LNCAP (cell line): ENCODE data around the gene CLHC1.

ENCODE experiments used
- CTCF ChIP-seq: fragments of 450-650 bp; IDR thresholded peaks from 2 replicates; pipeline ENCODE4 v1.5.1; 2017; ENCODE audit warnings: mild to moderate bottlenecking

Gene CLHC1

GRCh38 chr2:55173438-55174054 is 58.5 kb downstream of the CLHC1 start:
- no peak for TF ChIP-seq CTCF

DNA sequence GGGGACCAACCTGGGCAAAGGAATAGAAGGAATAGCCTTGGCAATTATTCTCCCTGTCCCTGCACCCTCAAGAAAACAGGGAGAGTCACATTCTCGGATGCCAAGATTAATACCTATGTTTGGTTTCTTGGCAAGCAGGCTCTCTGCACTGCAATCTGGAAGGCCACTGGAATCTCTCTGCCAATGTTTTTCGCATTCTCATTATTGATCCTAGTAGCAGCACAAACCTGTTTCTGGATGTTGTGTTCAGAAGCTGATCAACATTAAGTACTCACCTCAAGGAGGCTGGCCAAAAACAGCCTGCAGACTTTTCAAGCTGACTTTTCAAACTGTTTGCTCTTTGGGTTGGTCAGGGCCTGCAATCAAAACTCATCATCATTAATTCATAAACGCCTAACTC is 62.2 kb downstream of the CLHC1 start:
- TF ChIP-seq CTCF: no peak

DNA sequence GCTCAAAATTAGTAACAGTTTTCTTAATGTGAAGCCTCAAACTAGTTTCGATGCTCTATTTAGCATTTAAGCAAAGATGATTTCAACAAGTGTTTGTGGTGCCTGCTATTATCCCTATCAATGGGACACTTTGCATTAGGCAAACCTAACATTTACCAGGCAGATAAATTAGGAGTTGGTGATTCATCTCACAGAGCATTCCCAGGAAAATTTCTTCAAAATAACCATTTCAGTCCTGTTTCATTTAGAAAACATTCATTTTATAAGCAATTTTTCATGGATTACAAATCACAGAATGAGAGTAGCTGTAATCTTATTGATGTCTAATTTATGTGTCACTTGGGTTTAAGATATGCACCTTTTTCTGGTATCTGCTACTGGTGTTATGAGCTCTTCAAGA is 62.7 kb downstream of the CLHC1 start:
- no peak for TF ChIP-seq CTCF

GRCh38 chr2:55168221-55169154 is 63.6 kb downstream of the CLHC1 start:
- TF ChIP-seq CTCF: peak; percentile 50

GRCh38 chr2:55165626-55166025 is 66.5 kb downstream of the CLHC1 start:
- no peak for TF ChIP-seq CTCF

DNA sequence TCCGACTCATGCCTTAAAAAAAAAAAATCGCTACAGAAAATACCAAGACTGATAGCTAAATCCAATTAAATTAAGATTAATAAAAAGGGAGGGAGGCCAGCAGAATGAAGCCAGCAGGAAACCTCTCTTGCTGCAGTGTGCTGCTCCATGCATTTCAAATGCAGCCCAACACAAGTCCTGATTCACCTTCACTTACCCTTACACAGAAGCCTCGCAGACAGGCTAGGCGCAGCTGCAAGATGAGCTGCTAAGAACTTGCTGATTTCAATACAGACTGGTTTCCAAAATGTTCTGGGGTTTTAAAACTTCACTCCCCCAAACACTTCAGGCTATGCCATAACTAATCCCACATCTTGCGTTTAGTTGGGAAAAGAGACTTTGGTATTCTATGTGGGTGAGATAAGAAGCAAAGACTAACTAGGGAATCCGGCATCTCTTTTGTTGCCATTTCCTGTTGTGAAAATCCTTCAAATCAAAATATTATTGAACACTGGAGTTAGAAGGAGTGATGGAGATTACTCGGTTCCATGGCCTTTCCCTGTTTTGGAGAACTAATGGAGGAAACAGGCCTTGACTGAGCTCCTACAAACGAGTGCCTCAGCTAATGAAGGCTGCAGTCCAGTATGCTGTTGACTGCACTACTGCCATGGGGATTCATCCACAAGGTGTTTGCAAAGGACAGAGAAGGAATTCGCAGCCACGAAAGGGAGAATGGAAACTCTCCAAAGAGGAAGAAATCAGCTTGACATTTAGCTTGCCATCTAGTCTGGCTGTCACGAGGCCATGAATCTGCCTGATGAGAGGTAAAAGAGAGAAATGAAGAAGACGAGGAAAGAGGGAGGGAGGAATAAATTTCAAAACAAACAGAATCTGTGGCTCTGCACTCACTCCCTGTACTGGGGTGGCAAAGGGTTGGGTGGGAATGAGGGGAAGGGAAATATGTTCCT is 67.3 kb downstream of the CLHC1 start:
- no peak for TF ChIP-seq CTCF

- no peak for TF ChIP-seq CTCF
These were observed 68.1 kb downstream of the CLHC1 start for GRCh38 chr2:55163941-55164390.
